HG02588 (cell line): Measurements from ENCODE around the gene GRPEL2.
"Not testable (repeated sequence)": the region's sequence is repeated elsewhere in the genome, so short reads cannot be mapped to it uniquely, and the experiment has no call there.

ENCODE experiments used
- ATAC-seq: cut with Tn5 transposase; IDR thresholded peaks from one replicate; pipeline ENCODE4 v1.9.1; 2021; ENCODE audit warnings: mild to moderate bottlenecking, moderate library complexity; ENCODE audit not compliant: unreplicated experiment

Gene GRPEL2

GRCh38 chr5:149392718-149393117 lies 47.4 kb downstream of the GRPEL2 start:
- no peak for ATAC-seq

- not testable (repeated sequence) for ATAC-seq
These were observed 49.7 kb downstream of the GRPEL2 start for GRCh38 chr5:149394996-149395395.

- no peak for ATAC-seq
These were observed 52.2 kb downstream of the GRPEL2 start for GRCh38 chr5:149397530-149397929.

GRCh38 chr5:149398747-149399266 lies 53.5 kb downstream of the GRPEL2 start:
- ATAC-seq = not testable (repeated sequence)

GRCh38 chr5:149399775-149400174 lies 54.5 kb downstream of the GRPEL2 start:
- no peak for ATAC-seq

GRCh38 chr5:149400304-149400703 lies 55.0 kb downstream of the GRPEL2 start:
- no peak for ATAC-seq

- no peak for ATAC-seq
These were observed 55.8 kb downstream of the GRPEL2 start for GRCh38 chr5:149401051-149401450.

- no peak for ATAC-seq
These were observed 57.0 kb downstream of the GRPEL2 start for GRCh38 chr5:149402291-149402690.
